GM21786 (cell line): Measurements from ENCODE around the gene MMP21.

Experiments used
- ATAC-seq: cut with Tn5 transposase; IDR thresholded peaks from one replicate; pipeline ENCODE4 v1.9.1; 2021; ENCODE audit not compliant: unreplicated experiment

The MMP21 gene

GRCh38 chr10:125766511-125766910 is 9.1 kb downstream of the MMP21 start:
- ATAC-seq: no peak

- ATAC-seq: no peak
Measured at GRCh38 chr10:125765835-125766234, 9.8 kb downstream of the MMP21 start.

DNA sequence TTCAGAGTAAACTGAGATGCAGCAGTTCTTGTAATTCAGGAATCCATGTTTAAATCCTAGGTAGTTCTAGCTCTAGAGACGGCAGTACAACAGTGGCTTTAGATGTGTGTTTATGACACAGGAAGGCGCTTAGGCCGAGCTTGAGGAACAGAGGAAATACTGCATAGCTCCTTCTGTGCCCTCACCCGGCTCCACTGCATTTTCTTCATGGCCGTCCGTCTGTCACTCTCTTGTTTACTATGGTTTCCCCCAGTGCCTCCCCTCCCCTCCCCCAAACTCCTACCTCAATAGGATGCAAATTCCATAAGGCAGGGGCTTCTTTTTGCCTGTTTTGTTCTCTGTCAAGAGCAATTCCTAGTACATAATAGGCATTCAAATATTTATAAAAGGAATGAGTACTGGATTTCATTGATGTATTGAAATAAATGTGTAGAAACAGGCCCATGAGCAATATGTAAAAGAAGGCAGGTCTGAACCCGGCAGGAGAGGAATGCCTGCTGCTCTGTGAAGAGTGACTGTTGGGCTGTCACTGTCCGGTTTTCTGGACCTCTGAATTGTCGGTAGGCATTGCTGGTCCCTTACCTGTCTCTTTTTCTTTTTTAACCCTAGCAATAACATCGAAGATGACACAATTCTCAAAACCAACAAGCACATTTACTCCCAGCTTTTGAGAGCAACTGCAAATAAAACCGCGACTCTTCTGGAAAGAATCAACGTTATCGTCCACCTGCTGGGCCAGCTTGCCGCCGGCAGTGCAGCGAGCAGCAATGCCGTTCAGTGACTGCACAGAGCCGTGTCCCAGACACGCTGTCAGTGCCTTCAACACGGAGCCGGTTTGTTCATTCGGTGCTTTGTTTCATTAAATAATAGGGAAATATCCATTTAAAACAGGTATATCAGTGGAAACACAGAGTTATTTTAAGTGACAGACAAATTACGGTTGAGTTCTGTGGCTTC is 12.7 kb downstream of the MMP21 start:
- ATAC-seq: no peak

DNA sequence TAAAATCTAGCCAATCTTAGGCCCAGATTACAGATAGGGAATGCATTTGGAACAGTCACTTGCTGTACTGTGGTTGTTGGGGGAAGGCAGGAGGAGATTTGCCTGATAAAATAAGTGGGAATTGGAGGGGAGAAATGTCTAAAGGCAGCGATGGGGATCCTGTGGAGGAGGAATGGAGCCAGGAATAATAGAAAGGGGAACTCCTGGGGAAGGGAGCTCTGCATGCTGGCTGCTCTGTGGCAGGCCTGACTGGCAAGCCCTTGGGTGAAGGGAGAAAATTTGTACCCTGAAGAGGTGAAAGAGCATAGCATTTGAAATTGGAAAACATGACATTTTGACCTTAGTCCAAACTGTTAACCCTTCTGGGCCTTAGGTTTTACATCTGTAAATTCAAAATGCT is 13.7 kb downstream of the MMP21 start:
- ATAC-seq: no peak

GRCh38 chr10:125757742-125758141 is 17.9 kb downstream of the MMP21 start:
- ATAC-seq: no peak

DNA sequence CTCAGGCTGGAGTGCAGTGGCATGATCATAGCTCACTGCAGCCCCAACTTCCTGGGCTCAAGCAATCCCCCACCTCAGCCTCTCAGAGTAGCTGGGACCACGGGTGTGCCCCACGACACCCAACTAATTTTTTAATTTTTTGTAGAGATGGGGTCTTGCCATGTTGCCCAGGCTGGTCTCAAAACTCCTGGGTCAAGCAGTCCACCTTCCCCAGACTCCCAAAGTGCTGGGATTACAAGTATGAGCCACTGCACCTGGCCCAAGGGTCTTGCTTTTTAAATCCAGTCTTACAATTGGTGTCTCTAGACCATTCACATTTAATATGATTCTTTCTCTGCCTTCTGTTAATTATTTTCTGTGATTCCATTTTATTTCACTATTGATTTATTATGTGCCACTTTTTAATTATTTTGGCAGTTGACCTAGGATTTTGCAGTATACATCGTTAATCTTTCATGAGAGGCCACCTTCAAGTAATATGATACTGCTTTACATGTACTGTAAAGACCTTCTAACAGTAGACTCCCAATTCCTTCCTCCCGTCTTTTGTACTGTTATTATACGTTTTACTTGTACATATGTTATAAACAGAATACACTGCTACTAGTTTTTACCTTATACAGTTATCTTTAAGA is 18.7 kb downstream of the MMP21 start:
- ATAC-seq: no peak

GRCh38 chr10:125756196-125756595 is 19.4 kb downstream of the MMP21 start:
- ATAC-seq: no peak

DNA sequence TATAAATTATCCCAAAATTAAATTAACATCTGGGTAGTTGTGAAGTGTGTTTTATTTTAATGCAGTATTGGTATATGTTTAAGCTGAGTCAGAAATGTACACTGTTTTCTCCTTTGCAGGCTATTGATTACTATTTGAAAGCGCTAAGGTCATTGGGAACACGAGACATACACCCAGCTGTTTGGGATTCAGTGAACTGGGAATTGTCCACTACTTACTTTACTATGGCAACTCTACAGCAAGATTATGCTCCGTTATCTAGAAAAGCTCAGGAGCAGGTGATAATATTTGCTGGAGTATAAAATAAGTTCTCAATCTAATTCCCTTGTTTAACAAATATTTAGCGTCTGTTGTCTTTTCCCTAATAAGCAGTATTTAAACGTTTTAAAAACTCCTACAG is 28.2 kb downstream of the MMP21 start:
- ATAC-seq: no peak

GRCh38 chr10:125744909-125745308 is 30.7 kb downstream of the MMP21 start:
- ATAC-seq: no peak

DNA sequence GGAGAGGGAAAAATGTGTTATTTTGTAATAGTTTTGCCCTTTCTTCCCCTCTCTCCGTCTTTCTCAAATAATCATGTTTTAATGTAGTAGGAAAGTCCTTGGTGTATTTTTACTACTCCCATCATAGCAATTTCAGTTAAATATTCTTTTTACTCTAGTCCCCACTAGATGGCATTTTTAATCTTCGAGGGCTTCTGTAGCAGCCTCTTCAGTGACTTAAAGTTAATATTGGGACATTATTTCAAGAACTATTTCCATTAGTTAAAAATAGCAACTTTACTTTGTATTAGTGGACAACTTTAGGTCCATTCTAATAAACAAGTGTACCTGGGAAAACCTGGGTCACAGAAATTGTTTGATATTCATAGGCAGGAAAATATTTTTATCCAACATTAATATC is 33.2 kb downstream of the MMP21 start:
- no peak for ATAC-seq

GRCh38 chr10:125739994-125740679 is 35.5 kb downstream of the MMP21 start:
- no peak for ATAC-seq

- ATAC-seq: no peak
Measured at GRCh38 chr10:125738206-125738605, 37.4 kb downstream of the MMP21 start.

DNA sequence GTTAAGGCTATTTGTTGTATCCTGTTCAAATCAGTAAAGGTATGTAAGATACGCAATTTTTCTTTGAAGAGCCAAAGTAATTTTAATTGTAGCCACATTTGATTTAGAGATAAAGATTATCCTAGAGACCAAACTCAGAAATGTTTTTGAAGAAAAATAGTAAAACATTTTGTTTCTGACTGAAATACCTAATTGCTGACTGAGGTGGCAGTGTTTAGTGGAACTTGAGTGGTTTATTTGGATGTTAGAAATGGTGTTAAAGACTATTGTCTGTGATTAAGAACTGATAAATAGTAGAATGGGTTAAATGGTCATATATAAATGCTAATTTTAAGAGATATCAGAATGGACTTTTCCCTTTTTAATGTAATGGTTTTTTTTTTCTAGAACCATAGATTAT is 40.8 kb downstream of the MMP21 start:
- ATAC-seq: no peak

DNA sequence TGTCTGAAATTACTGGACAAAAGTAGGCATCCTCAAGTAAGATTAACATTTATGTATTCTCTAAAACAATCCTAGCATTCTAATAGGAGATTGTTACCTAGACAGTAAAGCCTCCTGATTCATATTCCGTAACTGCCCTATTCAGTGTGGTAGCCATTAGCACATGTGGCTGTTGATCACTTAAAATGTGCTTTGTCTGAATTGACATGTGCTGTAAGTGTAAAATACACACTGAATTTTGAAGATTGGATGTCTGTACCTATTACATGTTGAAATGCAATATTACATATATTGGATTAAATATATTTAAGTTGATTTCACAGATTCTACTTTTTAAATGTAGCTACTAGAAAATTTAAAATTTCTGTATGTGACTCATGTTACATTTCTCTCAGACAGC is 41.5 kb downstream of the MMP21 start:
- no peak for ATAC-seq

- ATAC-seq: no peak
Measured at GRCh38 chr10:125727436-125727835, 48.2 kb downstream of the MMP21 start.

DNA sequence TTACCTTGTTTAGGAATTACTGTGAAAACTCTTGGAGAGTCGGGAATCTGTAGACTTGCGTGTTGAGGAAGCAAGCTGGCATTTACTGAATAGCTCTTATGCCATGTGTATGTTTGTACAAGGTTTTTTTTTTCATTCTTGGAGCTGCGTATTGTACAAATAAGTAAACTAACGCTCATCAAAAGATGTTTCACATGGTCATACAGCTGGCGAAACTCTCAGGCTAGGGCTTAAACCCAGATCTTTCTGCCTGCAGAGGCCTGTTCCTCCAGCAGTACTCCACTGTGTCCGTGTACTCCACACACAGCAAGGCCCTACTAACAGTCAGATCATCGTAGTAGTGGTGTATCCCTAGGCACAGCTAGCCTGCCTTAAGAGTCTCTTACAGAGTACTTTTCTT is 48.7 kb downstream of the MMP21 start:
- no peak for ATAC-seq

DNA sequence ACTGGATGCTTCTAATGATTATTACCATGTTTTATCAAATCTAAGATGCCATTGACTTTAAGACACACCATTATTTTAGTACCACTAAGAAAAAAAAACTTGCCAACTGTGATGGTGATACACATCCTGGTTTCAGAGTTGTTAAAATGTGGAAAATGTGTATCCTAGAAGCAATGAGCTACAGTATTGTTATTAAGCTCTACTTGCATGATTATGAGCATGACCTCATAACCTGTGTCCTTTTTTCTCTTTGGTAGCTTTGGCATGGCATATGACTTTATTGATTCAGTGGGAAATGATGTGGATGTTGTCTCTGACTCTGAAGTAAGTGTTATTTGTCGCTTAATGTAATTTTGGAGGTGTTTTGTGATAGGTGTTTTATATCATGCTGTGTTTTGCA is 52.8 kb downstream of the MMP21 start:
- ATAC-seq: no peak

DNA sequence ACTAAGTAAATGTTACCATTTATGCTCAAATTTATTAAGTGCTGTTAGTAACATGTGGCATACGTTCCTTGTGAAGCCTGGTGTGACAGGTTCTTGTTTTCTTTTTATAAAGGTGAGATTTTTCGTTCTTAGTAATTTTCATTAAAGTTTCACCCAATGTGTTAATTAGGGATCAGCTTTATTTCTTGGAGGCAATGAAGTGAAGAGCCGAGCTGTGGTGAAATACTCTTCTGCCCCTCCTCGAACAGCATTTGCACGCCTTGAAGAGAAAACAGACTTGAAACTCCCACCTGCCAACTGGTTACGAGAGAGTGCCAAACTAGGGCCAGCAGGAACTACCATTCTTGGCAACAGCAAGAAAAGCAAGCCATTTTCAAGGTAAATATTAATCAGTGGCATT is 54.6 kb downstream of the MMP21 start:
- ATAC-seq: peak; percentile 52

GRCh38 chr10:125720002-125720382 is 55.6 kb downstream of the MMP21 start:
- ATAC-seq: no peak

DNA sequence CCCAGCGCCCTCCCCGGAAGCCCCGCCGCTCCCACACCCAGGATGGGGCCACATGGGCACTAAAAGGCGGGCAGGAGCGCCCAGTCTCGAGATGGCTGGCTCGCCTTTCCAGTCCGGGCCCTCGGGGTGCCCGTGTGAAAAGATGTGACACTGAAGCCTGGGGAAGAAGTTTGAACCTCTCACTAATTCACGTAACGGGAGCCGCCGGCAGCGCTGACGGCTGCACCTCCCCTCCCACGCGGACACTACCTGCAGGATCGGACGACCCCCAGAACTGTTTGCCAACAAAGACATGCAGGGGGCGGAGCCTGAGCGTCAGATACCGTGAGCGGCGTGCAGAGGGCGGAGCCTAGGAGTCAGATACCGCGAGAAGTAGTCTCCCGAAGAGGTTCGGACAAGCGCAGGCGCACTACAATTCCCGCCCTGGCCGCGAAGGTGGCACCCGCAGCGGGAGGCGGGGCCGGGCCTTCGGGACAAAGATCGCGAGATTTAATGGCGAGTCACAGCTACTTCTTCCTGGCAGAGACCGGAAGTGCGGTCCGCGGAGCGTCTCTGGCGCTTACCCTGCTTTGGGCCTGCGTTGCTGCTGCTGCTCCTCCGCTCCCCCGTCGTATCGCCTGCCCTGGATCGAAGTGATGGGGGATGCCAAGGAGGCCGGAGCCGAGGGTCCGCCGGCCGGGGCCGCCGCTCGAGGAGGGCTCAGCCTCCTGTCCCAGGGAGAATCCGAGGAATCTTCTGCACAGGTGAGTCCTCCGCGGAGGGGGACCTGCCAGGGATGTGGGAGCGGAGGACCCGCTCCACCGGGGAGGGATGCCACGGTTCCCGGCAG is 56.2 kb downstream of the MMP21 start, which contains the start of gene EDRF1:
Gene EDRF1 (plus strand): TSS at position 537 of the 829 bp plus-strand sequence. CDS start 99 bp downstream, at position 636.
- peak; percentile 85 for ATAC-seq
